ENCODE measurements around the gene TERB2. TPM values are rescaled to one million over a fixed set of nuclear protein-coding genes. Genes with fewer than 3 reads are reported as not detected.

Gene TERB2, protein sequence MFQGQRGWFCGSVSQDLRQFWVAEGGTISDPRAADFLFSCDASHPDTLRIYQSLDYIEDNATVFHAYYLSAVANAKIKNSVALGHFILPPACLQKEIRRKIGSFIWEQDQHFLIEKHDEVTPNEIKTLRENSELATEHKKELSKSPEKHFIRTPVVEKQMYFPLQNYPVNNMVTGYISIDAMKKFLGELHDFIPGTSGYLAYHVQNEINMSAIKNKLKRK
- total RNA-seq (2022; extraction: Qiagen RNA extraction; ENCODE audit: low read depth), result not detected in 5 replicates

DNA sequence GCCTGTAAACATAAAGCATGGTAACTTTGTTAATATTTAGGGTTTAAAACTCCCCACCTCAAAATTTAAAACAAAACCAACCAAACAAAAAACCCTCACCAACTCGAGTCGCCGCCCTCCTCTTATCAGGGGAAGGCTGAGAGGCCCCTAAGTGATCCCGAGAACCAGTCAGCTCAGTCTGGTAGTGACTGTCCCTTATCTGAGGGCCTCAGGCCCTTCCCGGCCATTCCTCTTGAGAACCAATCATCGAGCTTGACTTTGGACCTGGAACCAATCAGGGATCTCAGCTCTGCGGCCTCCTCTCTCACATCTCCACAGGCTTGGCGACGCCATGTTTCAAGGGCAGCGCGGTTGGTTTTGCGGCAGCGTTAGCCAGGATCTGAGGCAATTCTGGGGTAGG is at the start of gene TERB2:
TSS of gene TERB2 (plus strand) at position 300 of the 400 bp plus-strand sequence. CDS start at position 332, 32 bp downstream.

DNA sequence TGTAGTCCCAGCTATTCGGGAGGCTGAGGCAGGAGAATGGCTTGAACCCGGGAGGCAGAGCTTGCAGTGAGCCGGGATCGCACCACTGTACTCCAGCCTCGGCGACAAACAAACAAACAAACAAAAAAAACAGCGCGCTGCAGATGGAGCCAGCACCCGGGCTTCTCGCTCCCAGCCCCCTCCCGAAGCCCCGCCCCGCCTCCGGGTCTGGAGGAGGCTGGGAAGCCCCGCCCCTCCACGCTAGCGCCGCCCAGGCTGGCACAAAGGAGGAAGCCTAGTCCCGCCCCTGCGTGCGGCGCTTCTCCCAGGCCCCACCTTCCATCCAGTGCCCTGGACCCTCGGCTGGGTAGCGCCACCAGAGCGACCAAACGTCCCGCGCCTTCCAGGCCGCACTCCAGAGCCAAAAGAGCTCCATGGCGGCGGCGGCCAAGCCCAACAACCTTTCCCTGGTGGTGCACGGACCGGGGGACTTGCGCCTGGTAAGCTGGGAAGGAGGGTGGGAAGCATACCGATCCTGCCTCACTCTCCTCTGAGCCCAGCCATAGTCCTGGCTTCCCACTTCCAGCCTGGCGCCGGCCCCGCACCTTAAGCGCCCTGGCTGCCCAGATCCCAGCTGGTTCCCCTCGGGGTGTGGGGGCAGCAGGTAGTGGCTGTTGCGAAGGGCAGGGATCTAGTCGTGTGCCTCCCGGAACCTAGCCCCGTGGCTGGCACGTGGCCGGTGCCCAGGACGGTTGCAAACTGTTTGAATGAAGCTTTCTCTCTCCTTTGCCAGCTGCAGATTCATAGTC is 66.6 kb downstream of the TERB2 start, which contains the start of gene SORD:
TSS of gene SORD (plus strand) at position 325 of the 788 bp plus-strand sequence. CDS start at position 414, 89 bp downstream.

Other genes with a start within 250 kb of the TERB2 start
- 0.17 to 0.33 TPM (median 0.24 TPM) in 4 of 5 replicates, not detected in the other for gene PATL2, start 245.4 kb upstream of the TERB2 start, total RNA-seq (2022; extraction: Qiagen RNA extraction; ENCODE audit: low read depth)
- gene B2M, start 245.2 kb upstream of the TERB2 start, total RNA-seq (2022; extraction: Qiagen RNA extraction; ENCODE audit: low read depth), result 391 to 474 TPM (median 442 TPM) in 5 replicates
- 3.8 to 7.7 TPM (median 6.0 TPM) in 5 replicates for gene TRIM69, start 220.2 kb upstream of the TERB2 start, total RNA-seq (2022; extraction: Qiagen RNA extraction; ENCODE audit: low read depth)
- gene SORD, start 66.5 kb downstream of the TERB2 start, total RNA-seq (2022; extraction: Qiagen RNA extraction; ENCODE audit: low read depth), result 33.9 to 39.3 TPM (median 36.9 TPM) in 5 replicates
- gene DUOX2, start 157.5 kb downstream of the TERB2 start, total RNA-seq (2022; extraction: Qiagen RNA extraction; ENCODE audit: low read depth), result 0.01 to 0.09 TPM (median 0.04 TPM) in 5 replicates
- not detected in 5 replicates for gene DUOXA2, start 157.6 kb downstream of the TERB2 start, total RNA-seq (2022; extraction: Qiagen RNA extraction; ENCODE audit: low read depth)
- 0.08 to 0.18 TPM (median 0.17 TPM) in 5 replicates for gene DUOXA1, start 173.2 kb downstream of the TERB2 start, total RNA-seq (2022; extraction: Qiagen RNA extraction; ENCODE audit: low read depth)
- gene DUOX1, start 173.3 kb downstream of the TERB2 start, total RNA-seq (2022; extraction: Qiagen RNA extraction; ENCODE audit: low read depth), result not detected in 5 replicates
- 0.62 to 1.0 TPM (median 0.83 TPM) in 5 replicates for gene SHF, start 231.3 kb downstream of the TERB2 start, total RNA-seq (2022; extraction: Qiagen RNA extraction; ENCODE audit: low read depth)

Measured in A549 treated with DMSO at 1 μM for 4 hours (cell line).